B cell (primary cell): ENCODE measurements around the gene HPCA. TPM values are rescaled to one million over a fixed set of nuclear protein-coding genes. Genes with fewer than 3 reads are reported as not detected.
A peak's percentile ranks its signal among the peaks of the same experiment; 100 is the strongest.

Experiments
- ATAC-seq: fragments of 200-7000 bp; cut with Tn5 transposase; one replicate; pipeline ENCODE4 v1.10.0; 2021; ENCODE audit warnings: low read depth, mild to moderate bottlenecking, moderate number of reproducible peaks, moderate library complexity
- CTCF ChIA-PET: fragments of 350-600 bp; sonication (Branson Sonifier 250); formaldehyde crosslinking; loops from one replicate; lab custom pipeline; 2021; ENCODE audit warnings: antibody characterized with exemption, inconsistent platforms; lab: Charles Lee
- POLR2A ChIA-PET: fragments of 350-600 bp; sonication (Branson Sonifier 250); formaldehyde crosslinking; loops from one replicate; lab custom pipeline; 2021; ENCODE audit warnings: antibody characterized with exemption; lab: Charles Lee
- DNase-seq: peaks from one replicate; pipeline ENCODE4 v3.0.0; 2013
- H2AFZ ChIP-seq: 2 replicates; pipeline ENCODE4 v1.6.1; 2012; ENCODE audit warnings: mild to moderate bottlenecking, low read depth, low read length; ENCODE audit not compliant: insufficient read depth, poor library complexity, severe bottlenecking
- H3K27ac ChIP-seq, 2 donors: 1 replicate in 1 of 2; 2 replicates in 1 of 2; pipeline ENCODE4 v1.5.1; 2012 to 2013; ENCODE audit warnings: low read length in 2 of 2, mild to moderate bottlenecking in 2 of 2, moderate library complexity in 1 of 2
- H3K27me3 ChIP-seq, 4 experiments: fragments of 200-600 bp in 1 of 4; sonication (generic) in 1 of 4; replicated peaks in 1 of 4; 1 replicate in 2 of 4; 2 replicates in 2 of 4; pipeline versions ENCODE4 v1.6.1 to v1.7.0; 2013 to 2016; ENCODE audit warnings: low read length in 3 of 4, mild to moderate bottlenecking in 2 of 4, mixed read lengths in 1 of 4, moderate library complexity in 1 of 4; ENCODE audit not compliant: insufficient read depth in 4 of 4, control insufficient read depth in 3 of 4; ENCODE audit errors: control extremely low read depth in 1 of 4
- H3K36me3 ChIP-seq, 2 experiments: replicated peaks in 1 of 2; 1 replicate in 1 of 2; 2 replicates in 1 of 2; pipeline versions ENCODE4 v1.6.1 to v1.7.1; 2013; ENCODE audit warnings: low read length in 1 of 2; ENCODE audit not compliant: insufficient read depth in 2 of 2, control insufficient read depth in 1 of 2; ENCODE audit errors: control extremely low read depth in 1 of 2, extremely low read depth in 1 of 2
- H3K4me1 ChIP-seq, 2 donors: fragments of 200-600 bp in 1 of 2; sonication (generic) in 1 of 2; 1 replicate in 1 of 2; 2 replicates in 1 of 2; pipeline versions ENCODE4 v1.5.1 to v1.6.1; 2013 to 2017; ENCODE audit warnings: low read length in 2 of 2; ENCODE audit not compliant: control insufficient read depth in 2 of 2, insufficient read depth in 2 of 2
- H3K4me2 ChIP-seq: replicated peaks from 2 replicates; pipeline ENCODE3; 2012; ENCODE audit warnings: mild to moderate bottlenecking, low read depth, low read length; ENCODE audit not compliant: poor library complexity, severe bottlenecking
- H3K4me3 ChIP-seq, 5 experiments: fragments of 200-600 bp in 1 of 5; sonication (generic) in 1 of 5; 1 replicate in 3 of 5; 2 replicates in 2 of 5; pipeline versions ENCODE4 v1.5.1 to v1.7.0; 2011 to 2016; ENCODE audit warnings: low read length in 4 of 5, mild to moderate bottlenecking in 4 of 5, low read depth in 2 of 5, control low read depth in 1 of 5, moderate library complexity in 1 of 5; ENCODE audit not compliant: insufficient read depth in 1 of 5; ENCODE audit errors: control extremely low read depth in 1 of 5, extremely low read depth in 1 of 5
- H3K79me2 ChIP-seq: fragments of 200-600 bp; sonication (generic); one replicate; pipeline ENCODE4 v1.6.0; 2016; ENCODE audit warnings: low read length; ENCODE audit not compliant: control insufficient read depth, insufficient read depth
- H3K9ac ChIP-seq: fragments of 200-600 bp; sonication (generic); 2 replicates; pipeline ENCODE4 v1.6.1; 2017; ENCODE audit warnings: mild to moderate bottlenecking, low read length, moderate library complexity
- H3K9me3 ChIP-seq, 3 donors: one replicate each; pipeline versions ENCODE4 v1.6.1 to v1.7.1; 2013; ENCODE audit warnings: low read length in 2 of 3; ENCODE audit not compliant: control insufficient read depth in 2 of 3, insufficient read depth in 1 of 3; ENCODE audit errors: control extremely low read depth in 1 of 3
- H4K20me1 ChIP-seq: 2 replicates; pipeline ENCODE4 v1.6.0; 2012; ENCODE audit warnings: mild to moderate bottlenecking, low read length; ENCODE audit not compliant: insufficient read depth, control insufficient read depth, poor library complexity, severe bottlenecking
- H3K27ac Mint-ChIP-seq: one replicate; pipeline ENCODE4 v1.8.0; 2021; ENCODE audit warnings: mixed read lengths
- H3K27me3 Mint-ChIP-seq: one replicate; pipeline ENCODE4 v1.8.0; 2021; ENCODE audit warnings: mixed read lengths
- H3K4me1 Mint-ChIP-seq: one replicate; pipeline ENCODE4 v1.8.0; 2021; ENCODE audit warnings: mixed read lengths
- H3K4me3 Mint-ChIP-seq: one replicate; pipeline ENCODE4 v1.8.0; 2021; ENCODE audit warnings: mixed read lengths
- H3K9me3 Mint-ChIP-seq: one replicate; pipeline ENCODE4 v1.8.0; 2022; ENCODE audit warnings: mixed read lengths; ENCODE audit not compliant: insufficient read depth
- CTCF ChIP-seq: fragments of 200-600 bp; IDR thresholded peaks from one replicate; pipeline ENCODE4 v1.8.0; 2022; ENCODE audit warnings: antibody characterized with exemption, mild to moderate bottlenecking
- EZH2 ChIP-seq: IDR thresholded peaks from 2 replicates; pipeline ENCODE4 v1.6.1; 2012; ENCODE audit warnings: borderline replicate concordance, low read depth, mild to moderate bottlenecking, moderate library complexity, low read length; ENCODE audit not compliant: insufficient read depth, poor library complexity, severe bottlenecking
- WGBS: methylation state at CpG from one replicate; pipeline ENCODE4 v1.1.5; 2013; ENCODE audit warnings: missing lambda C conversion rate; ENCODE audit not compliant: insufficient coverage; 5-methylcytosine and 5-hydroxymethylcytosine counted together
- intact Hi-C: fragments of 100-400 bp; cut with micrococcal nuclease; formaldehyde crosslinking; loops from one replicate; pipeline ENCODE4 v1.10.0; 2022
- polyA plus RNA-seq: library from polyadenylated mRNA; depleted of rRNA; stranded (reverse); fragments of >200 nt; gene quantifications from 2 replicates; pipeline ENCODE4 v1.2.3, GENCODE V29; 2012
- total RNA-seq, 2 donors: library from RNA; stranded (reverse); fragments of 120-200 nt in 1 of 2; gene quantifications; 1 replicate in 1 of 2; 2 replicates in 1 of 2; pipeline versions ENCODE4 v1.2.3 to v1.2.4, GENCODE V29; 2013 to 2022

The HPCA gene
- total and polyA plus RNA-seq, 2 donors (not counting 1 experiment from before 2014, with no cell fraction given): 0.06 TPM; not detected in 1

DNA sequence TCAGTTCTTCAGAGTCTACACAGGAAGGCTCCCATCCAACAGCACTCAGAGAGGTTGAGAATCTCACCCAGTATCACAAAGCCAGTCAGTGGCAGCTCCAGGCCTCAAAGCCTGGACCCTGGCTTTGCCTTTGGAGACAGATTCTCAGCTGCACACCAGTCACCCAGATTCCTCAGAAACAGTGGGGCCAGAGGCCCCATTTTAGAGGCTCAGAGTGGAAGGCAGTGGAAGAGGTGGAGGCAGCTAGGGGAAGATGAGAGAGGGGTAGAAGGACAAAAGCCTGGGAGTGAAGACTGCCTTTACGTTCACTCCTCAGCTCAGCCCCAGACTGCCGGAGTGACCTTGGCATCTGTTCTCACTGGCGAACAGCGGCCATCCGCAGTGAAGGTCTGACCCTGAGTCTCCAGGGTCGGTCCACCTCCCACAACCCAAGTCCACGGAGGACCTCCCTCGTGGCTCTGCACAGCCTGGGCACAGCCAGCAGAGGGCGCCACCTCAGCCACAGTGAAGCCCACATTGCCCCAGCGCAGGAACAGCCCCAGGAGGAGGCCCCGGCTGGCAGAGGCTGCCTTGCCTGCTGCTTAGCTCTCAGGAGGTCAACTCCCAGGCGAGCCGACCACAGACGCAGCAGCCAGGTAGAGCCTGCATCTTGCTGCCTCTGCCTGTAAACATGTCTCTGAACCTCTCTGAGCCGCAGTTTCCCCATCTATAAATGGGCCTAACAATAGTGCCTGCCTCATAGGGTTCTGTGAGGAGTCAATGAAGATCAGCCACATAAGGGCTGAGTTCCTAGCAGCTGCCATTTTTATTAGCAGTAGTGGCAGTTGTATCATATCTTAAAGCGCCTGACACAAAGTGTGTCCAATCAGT, 9.7 kb upstream of the HPCA start:
- Mint-ChIP-seq H3K27me3 (peaks cover 38% of the 10 kb centered on the region), H3K27ac (no peak overlapping the region), H3K4me3 (no peak overlapping the region), H3K9me3 (no peaks in the 10 kb centered on the region), H3K4me1 (peaks cover 23% of the 10 kb centered on the region)
- ATAC-seq (peak; percentile 48), DNase-seq (peak; percentile 67)
- Histone ChIP-seq H3K4me2 (peak overlapping the region; percentile 22), H3K79me2 (no peaks in the 10 kb centered on the region), H3K9me3 (no peaks in the 10 kb centered on the region), H3K4me1 (peaks cover 14 to 26% of the 10 kb centered on the region in 2 donors), H3K27me3 (peaks cover 0 to 50% (median 12%) of the 10 kb centered on the region in 4 experiments), H3K27ac (no peak overlapping the region), H3K36me3 (no peaks in the 10 kb centered on the region), H3K4me3 (no peak overlapping the region), H4K20me1 (no peaks in the 10 kb centered on the region), H2AFZ (peak overlapping the region; percentile 28), H3K9ac (no peak overlapping the region)
- intact Hi-C loops: loop anchor here (10.0 kb wide), 1 partner anchor 52 kb away; no protein-coding TSS in a partner anchor
- WGBS: 36% methylated on average over 16 of the region's 16 CpGs
- ChIA-PET POLR2A (interaction anchor here (0.6 kb wide), 1 partner anchor 84 kb away, joined by 3 read pairs; no protein-coding TSS in a partner anchor), CTCF (interaction anchor here (0.6 to 3.5 kb wide), 16 partner anchors 10 to 736 kb away, joined by 3 to 44 read pairs (median 4); partner anchors contain the start of gene HPCA)
- TF ChIP-seq EZH2 (no peak), CTCF (peak; percentile 82)
